K562 (cell line): ENCODE results near the gene GPD1L. TPM values are rescaled to one million over a fixed set of nuclear protein-coding genes. Genes with fewer than 3 reads are reported as not detected.

Experiments used
- HDAC6 ChIP-seq: IDR thresholded peaks from 2 replicates; pipeline ENCODE4 v1.6.1; 2012; ENCODE audit warnings: low read depth, mild to moderate bottlenecking, control low read depth, inconsistent platforms, low read length, moderate library complexity
- ILK ChIP-seq: fragments of 450-650 bp; IDR thresholded peaks from 2 replicates; pipeline ENCODE4 v1.6.1; 2016; ENCODE audit warnings: missing genetic modification characterization, low read depth, mild to moderate bottlenecking, missing compliant biosample characterization, moderate library complexity, borderline replicate concordance
- KAT2B ChIP-seq: IDR thresholded peaks from one replicate; pipeline ENCODE4 v1.6.1; 2012; ENCODE audit warnings: low read depth, mild to moderate bottlenecking, control low read depth, inconsistent platforms, low read length, moderate library complexity
- KDM2B ChIP-seq: fragments of 250-450 bp; sonication (Bioruptor Pico); IDR thresholded peaks from 2 replicates; pipeline ENCODE4 v1.8.0; 2021; ENCODE audit warnings: mild to moderate bottlenecking, moderate library complexity
- KDM4B ChIP-seq, 2 experiments: fragments of 450-650 bp in 1 of 2; sonication (generic) in 1 of 2; IDR thresholded peaks; 2 replicates each; pipeline ENCODE4 v1.6.1; 2016 to 2017; ENCODE audit warnings: borderline replicate concordance in 2 of 2, antibody characterized with exemption in 1 of 2, low read depth in 1 of 2, mild to moderate bottlenecking in 1 of 2
- KLF6 ChIP-seq: fragments of 250-450 bp; sonication (Bioruptor Pico); IDR thresholded peaks from 2 replicates; pipeline ENCODE4 v1.4.0; 2020; ENCODE audit warnings: mild to moderate bottlenecking, moderate library complexity, borderline replicate concordance
- POLR3A ChIP-seq: IDR thresholded peaks from 2 replicates; pipeline ENCODE4 v1.6.1; 2011; ENCODE audit warnings: borderline replicate concordance, mild to moderate bottlenecking, moderate library complexity; ENCODE audit not compliant: insufficient read length, insufficient read depth; ENCODE audit errors: extremely low read depth
- PTBP1 ChIP-seq: fragments of 200-400 bp; formaldehyde crosslinking; IDR thresholded peaks from 2 replicates; pipeline ENCODE4 v1.6.1; 2017; ENCODE audit warnings: low read depth, low read length
- PTTG1 ChIP-seq: fragments of 450-650 bp; IDR thresholded peaks from 2 replicates; pipeline ENCODE4 v1.6.1; 2016; ENCODE audit warnings: low read depth, mild to moderate bottlenecking, missing genetic modification characterization, missing compliant biosample characterization
- RBBP5 ChIP-seq: fragments of 200-600 bp; sonication (generic); IDR thresholded peaks from 2 replicates; pipeline ENCODE4 v1.6.1; 2012; ENCODE audit warnings: borderline replicate concordance, mild to moderate bottlenecking, low read length, control low read depth, inconsistent platforms; ENCODE audit not compliant: insufficient read depth, poor library complexity, severe bottlenecking
- RBM15 ChIP-seq: fragments of 200-400 bp; formaldehyde crosslinking; IDR thresholded peaks from 2 replicates; pipeline ENCODE4 v1.6.1; 2018; ENCODE audit warnings: mild to moderate bottlenecking, low read length, moderate library complexity; ENCODE audit not compliant: insufficient read depth
- SAFB2 ChIP-seq: fragments of 200-400 bp; formaldehyde crosslinking; IDR thresholded peaks from 2 replicates; pipeline ENCODE4 v1.6.1; 2018; ENCODE audit warnings: borderline replicate concordance, low read length, low read depth, moderate library complexity; ENCODE audit not compliant: severe bottlenecking
- SAP30 ChIP-seq: fragments of 200-600 bp; sonication (generic); IDR thresholded peaks from 2 replicates; pipeline ENCODE4 v1.6.1; 2012; ENCODE audit warnings: borderline replicate concordance, low read depth, mild to moderate bottlenecking, moderate library complexity, low read length, control low read depth, inconsistent platforms; ENCODE audit not compliant: insufficient read depth, poor library complexity, severe bottlenecking
- SMC3 ChIP-seq: conservative IDR thresholded peaks from 2 replicates; pipeline ENCODE4 v1.6.1; 2011; ENCODE audit warnings: low read depth, low read length, improper control_type of control experiment; ENCODE audit not compliant: insufficient read depth
- TEAD1 ChIP-seq, 2 experiments: fragments of 450-650 bp in 1 of 2; sonication (generic) in 1 of 2; formaldehyde crosslinking; IDR thresholded peaks; 2 replicates each; pipeline versions ENCODE4 v1.4.0 to v1.8.0; 2020 to 2022; ENCODE audit warnings: mild to moderate bottlenecking in 2 of 2, missing genetic modification reagents in 1 of 2
- USF2 ChIP-seq: sonication (generic); formaldehyde crosslinking; IDR thresholded peaks from 2 replicates; pipeline ENCODE4 v1.5.0; 2020; ENCODE audit warnings: missing genetic modification reagents
- ZKSCAN1 ChIP-seq: fragments of 150-350 bp; IDR thresholded peaks from 2 replicates; pipeline ENCODE4 v1.6.1; 2016; ENCODE audit warnings: low read depth, low read length
- ZNF224 ChIP-seq: sonication (generic); formaldehyde crosslinking; IDR thresholded peaks from 2 replicates; pipeline ENCODE4 v1.8.0; 2022; ENCODE audit warnings: mild to moderate bottlenecking, missing genetic modification reagents
- ZNF23 ChIP-seq: fragments of 250-450 bp; sonication (Bioruptor Pico); IDR thresholded peaks from 2 replicates; pipeline ENCODE4 v1.4.0; 2020; ENCODE audit warnings: mild to moderate bottlenecking
- ZNF232 ChIP-seq: sonication (generic); formaldehyde crosslinking; IDR thresholded peaks from 2 replicates; pipeline ENCODE4 v1.8.0; 2022; ENCODE audit warnings: mild to moderate bottlenecking, missing genetic modification reagents
- ZNF282 ChIP-seq: sonication (generic); formaldehyde crosslinking; IDR thresholded peaks from 2 replicates; pipeline ENCODE4 v1.8.1; 2023; ENCODE audit warnings: missing genetic modification reagents
- ZNF384 ChIP-seq: IDR thresholded peaks from 2 replicates; pipeline ENCODE4 v1.6.1; 2012; ENCODE audit warnings: low read depth, low read length, improper control_type of control experiment
- ZNF449 ChIP-seq: fragments of 250-450 bp; sonication (Bioruptor Pico); IDR thresholded peaks from 2 replicates; pipeline ENCODE4 v1.8.0; 2022; ENCODE audit warnings: moderate library complexity, mild to moderate bottlenecking, inconsistent platforms
- ZNF76 ChIP-seq: fragments of 250-450 bp; sonication (Bioruptor Pico); IDR thresholded peaks from 2 replicates; pipeline ENCODE4 v1.4.0; 2020; ENCODE audit warnings: mild to moderate bottlenecking, moderate library complexity, borderline replicate concordance
- ZNF764 ChIP-seq: fragments of 250-450 bp; sonication (Bioruptor Pico); IDR thresholded peaks from 2 replicates; pipeline ENCODE4 v1.4.0; 2020; ENCODE audit warnings: low read depth, mild to moderate bottlenecking, moderate library complexity
- polyA plus RNA-seq, 8 experiments: library from polyadenylated mRNA; depleted of rRNA in 4 of 8; stranded (reverse) in 5 of 8; unstranded in 3 of 8; fragments of >200 nt; fragmentation: Nextera tagmentation in 2 of 8; fragmentation: Illumina TruSeq in 1 of 8; extraction: Ambion mirVana in 2 of 8; extraction: Trizol in 1 of 8; gene quantifications; 2 replicates each; pipeline versions ENCODE4 v1.2.1 to v1.2.3, GENCODE V29; 2011 to 2014; ENCODE audit warnings: inconsistent platforms in 1 of 8, missing spikeins in 1 of 8
- total RNA-seq, 7 experiments: library from RNA; depleted of rRNA in 6 of 7; stranded (reverse); fragments of >200 nt in 6 of 7; fragmentation: Illumina TruSeq in 2 of 7; extraction: Trizol in 2 of 7; gene quantifications; 2 replicates each; pipeline versions ENCODE4 v1.2.1 to v1.2.3, GENCODE V29; 2011 to 2021; ENCODE audit warnings: low replicate concordance in 1 of 7
- TF ChIP-seq, protein P1 (sequence below): sonication (generic); formaldehyde crosslinking; IDR thresholded peaks from 2 replicates; pipeline ENCODE4 v1.8.1; 2022; ENCODE audit warnings: missing genetic modification reagents

GPD1L gene
- total and polyA plus RNA-seq, 9 of the 15 experiments (the other 6 are each of a cell fraction or from before 2014, with no cell fraction given) = 1.6 to 17.3 (median 12.3) TPM

DNA sequence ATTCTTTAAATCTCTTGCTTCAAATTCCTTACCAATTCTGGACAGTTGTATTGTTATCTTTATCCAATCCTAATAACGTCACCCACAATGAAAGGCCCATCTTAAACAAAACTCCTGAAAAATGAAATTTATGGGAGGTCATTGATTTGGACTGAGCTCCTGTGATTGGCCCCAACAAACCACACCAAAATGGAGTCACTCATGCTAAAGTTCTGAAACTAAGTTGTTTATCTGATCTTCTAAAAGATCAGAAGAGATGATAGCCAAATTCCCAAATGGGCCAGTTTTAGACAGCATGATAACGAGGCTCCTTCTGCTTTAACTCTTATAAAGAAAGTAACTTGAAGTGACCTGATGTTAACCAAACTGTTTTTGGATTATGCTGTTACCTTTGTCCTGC lies 39.7 kb upstream of the GPD1L start (continued):
- TF ChIP-seq RBBP5 = no peak
- TF ChIP-seq, protein P1, sequence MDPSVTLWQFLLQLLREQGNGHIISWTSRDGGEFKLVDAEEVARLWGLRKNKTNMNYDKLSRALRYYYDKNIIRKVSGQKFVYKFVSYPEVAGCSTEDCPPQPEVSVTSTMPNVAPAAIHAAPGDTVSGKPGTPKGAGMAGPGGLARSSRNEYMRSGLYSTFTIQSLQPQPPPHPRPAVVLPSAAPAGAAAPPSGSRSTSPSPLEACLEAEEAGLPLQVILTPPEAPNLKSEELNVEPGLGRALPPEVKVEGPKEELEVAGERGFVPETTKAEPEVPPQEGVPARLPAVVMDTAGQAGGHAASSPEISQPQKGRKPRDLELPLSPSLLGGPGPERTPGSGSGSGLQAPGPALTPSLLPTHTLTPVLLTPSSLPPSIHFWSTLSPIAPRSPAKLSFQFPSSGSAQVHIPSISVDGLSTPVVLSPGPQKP = no peak
- no peak for TF ChIP-seq SAP30
- no peak for TF ChIP-seq ZNF76 (CRISPR knock-in tag)
- no peak for TF ChIP-seq ZKSCAN1
- TF ChIP-seq POLR3A = no peak
- peak in 1 of 2 experiments; percentile 74; a peak in 2 of 4 replicates for TF ChIP-seq TEAD1 (CRISPR knock-in tag; IDR thresholded peaks at IDR 0.05)
- no peak for TF ChIP-seq ZNF232 (CRISPR knock-in tag)
- no peak for TF ChIP-seq ZNF764 (CRISPR knock-in tag)
- TF ChIP-seq KDM2B (CRISPR knock-in tag) = no peak
- TF ChIP-seq ILK (tag) = no peak
- TF ChIP-seq HDAC6 = no peak
- no peak for TF ChIP-seq ZNF224 (CRISPR knock-in tag)
- TF ChIP-seq SMC3 = no peak
- TF ChIP-seq USF2 (CRISPR knock-in tag) = no peak
- no peak for TF ChIP-seq ZNF384
- TF ChIP-seq KDM4B (IDR thresholded peaks at IDR 0.05; ENCODE audit: borderline replicate concordance in 2 of 2, low read depth in 1 of 2) = no peak
- no peak for TF ChIP-seq PTBP1
- TF ChIP-seq ZNF449 = 0 out of 2 replicates have a peak, but pooled peaks have one; percentile 61
- no peak for TF ChIP-seq KAT2B
- TF ChIP-seq KLF6 (CRISPR knock-in tag) = peak; percentile 64; the same call in 1 of the 2 replicates
- TF ChIP-seq ZNF282 = no peak
- peak; percentile 75; the same call in 1 of the 2 replicates for TF ChIP-seq PTTG1
- no peak for TF ChIP-seq ZNF23 (CRISPR knock-in tag)
- TF ChIP-seq SAFB2 = no peak
- no peak for TF ChIP-seq RBM15
